ENCODE results near the gene ADGRA3. TPM values are rescaled to one million over a fixed set of nuclear protein-coding genes. Genes with fewer than 3 reads are reported as not detected.

The ADGRA3 gene
- total RNA-seq, 1 experiment from 2014 or later: 40.5 TPM

DNA sequence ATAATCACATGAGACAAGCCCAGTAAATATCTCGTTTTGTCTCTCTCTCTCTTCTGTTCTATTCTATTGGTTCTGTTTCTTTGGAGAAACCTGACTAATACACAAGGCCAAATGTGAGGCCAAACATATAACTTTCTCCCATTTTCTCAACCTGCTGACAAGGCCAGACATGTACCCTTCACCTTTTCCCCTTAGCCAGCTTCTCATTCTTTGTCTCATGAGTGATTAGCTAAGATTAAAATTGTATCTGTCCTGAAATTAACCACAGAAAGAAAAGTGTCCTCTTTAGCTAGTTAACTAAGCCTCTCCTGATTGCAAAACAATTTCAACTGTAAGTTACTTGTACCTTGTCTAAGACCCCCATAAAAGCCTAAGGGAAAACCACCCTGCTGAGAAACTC, 18.5 kb upstream of the ADGRA3 start (continued):
- TF ChIP-seq, protein P1, sequence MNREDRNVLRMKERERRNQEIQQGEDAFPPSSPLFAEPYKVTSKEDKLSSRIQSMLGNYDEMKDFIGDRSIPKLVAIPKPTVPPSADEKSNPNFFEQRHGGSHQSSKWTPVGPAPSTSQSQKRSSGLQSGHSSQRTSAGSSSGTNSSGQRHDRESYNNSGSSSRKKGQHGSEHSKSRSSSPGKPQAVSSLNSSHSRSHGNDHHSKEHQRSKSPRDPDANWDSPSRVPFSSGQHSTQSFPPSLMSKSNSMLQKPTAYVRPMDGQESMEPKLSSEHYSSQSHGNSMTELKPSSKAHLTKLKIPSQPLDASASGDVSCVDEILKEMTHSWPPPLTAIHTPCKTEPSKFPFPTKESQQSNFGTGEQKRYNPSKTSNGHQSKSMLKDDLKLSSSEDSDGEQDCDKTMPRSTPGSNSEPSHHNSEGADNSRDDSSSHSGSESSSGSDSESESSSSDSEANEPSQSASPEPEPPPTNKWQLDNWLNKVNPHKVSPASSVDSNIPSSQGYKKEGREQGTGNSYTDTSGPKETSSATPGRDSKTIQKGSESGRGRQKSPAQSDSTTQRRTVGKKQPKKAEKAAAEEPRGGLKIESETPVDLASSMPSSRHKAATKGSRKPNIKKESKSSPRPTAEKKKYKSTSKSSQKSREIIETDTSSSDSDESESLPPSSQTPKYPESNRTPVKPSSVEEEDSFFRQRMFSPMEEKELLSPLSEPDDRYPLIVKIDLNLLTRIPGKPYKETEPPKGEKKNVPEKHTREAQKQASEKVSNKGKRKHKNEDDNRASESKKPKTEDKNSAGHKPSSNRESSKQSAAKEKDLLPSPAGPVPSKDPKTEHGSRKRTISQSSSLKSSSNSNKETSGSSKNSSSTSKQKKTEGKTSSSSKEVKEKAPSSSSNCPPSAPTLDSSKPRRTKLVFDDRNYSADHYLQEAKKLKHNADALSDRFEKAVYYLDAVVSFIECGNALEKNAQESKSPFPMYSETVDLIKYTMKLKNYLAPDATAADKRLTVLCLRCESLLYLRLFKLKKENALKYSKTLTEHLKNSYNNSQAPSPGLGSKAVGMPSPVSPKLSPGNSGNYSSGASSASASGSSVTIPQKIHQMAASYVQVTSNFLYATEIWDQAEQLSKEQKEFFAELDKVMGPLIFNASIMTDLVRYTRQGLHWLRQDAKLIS (CRISPR knock-in tag; IDR thresholded peaks at IDR 0.05; ENCODE audit: borderline replicate concordance): no peak
- no peak for TF ChIP-seq ZNF138 (CRISPR knock-in tag; conservative IDR thresholded peaks at IDR 0.05)
- TF ChIP-seq CREM (CRISPR knock-in tag; IDR thresholded peaks at IDR 0.05): no peak

GRCh38 chr4:22532896-22533295, 17.0 kb upstream of the ADGRA3 start:
- no peak for TF ChIP-seq CREB1 (CRISPR knock-in tag; IDR thresholded peaks at IDR 0.05)
- TF ChIP-seq, protein P2, sequence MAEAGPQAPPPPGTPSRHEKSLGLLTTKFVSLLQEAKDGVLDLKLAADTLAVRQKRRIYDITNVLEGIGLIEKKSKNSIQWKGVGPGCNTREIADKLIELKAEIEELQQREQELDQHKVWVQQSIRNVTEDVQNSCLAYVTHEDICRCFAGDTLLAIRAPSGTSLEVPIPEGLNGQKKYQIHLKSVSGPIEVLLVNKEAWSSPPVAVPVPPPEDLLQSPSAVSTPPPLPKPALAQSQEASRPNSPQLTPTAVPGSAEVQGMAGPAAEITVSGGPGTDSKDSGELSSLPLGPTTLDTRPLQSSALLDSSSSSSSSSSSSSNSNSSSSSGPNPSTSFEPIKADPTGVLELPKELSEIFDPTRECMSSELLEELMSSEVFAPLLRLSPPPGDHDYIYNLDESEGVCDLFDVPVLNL (CRISPR knock-in tag; IDR thresholded peaks at IDR 0.05; ENCODE audit: borderline replicate concordance, low read depth): no peak
- no peak for TF ChIP-seq ZNF219 (CRISPR knock-in tag; IDR thresholded peaks at IDR 0.05; ENCODE audit: borderline replicate concordance)
- no peak for TF ChIP-seq E2F5 (CRISPR knock-in tag; IDR thresholded peaks at IDR 0.05)
- TF ChIP-seq TP53 (CRISPR knock-in tag; IDR thresholded peaks at IDR 0.05): no peak
- no peak for TF ChIP-seq ZNF671 (CRISPR knock-in tag; IDR thresholded peaks at IDR 0.05)
- no peak for TF ChIP-seq HMGA2 (CRISPR knock-in tag; IDR thresholded peaks at IDR 0.05)
- TF ChIP-seq CDX4 (CRISPR knock-in tag; IDR thresholded peaks at IDR 0.05; ENCODE audit: borderline replicate concordance): no peak
- no peak for TF ChIP-seq TCF7 (CRISPR knock-in tag; IDR thresholded peaks at IDR 0.05; ENCODE audit: low read depth)
- TF ChIP-seq NFYB (CRISPR knock-in tag; conservative IDR thresholded peaks at IDR 0.05; ENCODE audit: low read depth): no peak
- TF ChIP-seq, protein P3, sequence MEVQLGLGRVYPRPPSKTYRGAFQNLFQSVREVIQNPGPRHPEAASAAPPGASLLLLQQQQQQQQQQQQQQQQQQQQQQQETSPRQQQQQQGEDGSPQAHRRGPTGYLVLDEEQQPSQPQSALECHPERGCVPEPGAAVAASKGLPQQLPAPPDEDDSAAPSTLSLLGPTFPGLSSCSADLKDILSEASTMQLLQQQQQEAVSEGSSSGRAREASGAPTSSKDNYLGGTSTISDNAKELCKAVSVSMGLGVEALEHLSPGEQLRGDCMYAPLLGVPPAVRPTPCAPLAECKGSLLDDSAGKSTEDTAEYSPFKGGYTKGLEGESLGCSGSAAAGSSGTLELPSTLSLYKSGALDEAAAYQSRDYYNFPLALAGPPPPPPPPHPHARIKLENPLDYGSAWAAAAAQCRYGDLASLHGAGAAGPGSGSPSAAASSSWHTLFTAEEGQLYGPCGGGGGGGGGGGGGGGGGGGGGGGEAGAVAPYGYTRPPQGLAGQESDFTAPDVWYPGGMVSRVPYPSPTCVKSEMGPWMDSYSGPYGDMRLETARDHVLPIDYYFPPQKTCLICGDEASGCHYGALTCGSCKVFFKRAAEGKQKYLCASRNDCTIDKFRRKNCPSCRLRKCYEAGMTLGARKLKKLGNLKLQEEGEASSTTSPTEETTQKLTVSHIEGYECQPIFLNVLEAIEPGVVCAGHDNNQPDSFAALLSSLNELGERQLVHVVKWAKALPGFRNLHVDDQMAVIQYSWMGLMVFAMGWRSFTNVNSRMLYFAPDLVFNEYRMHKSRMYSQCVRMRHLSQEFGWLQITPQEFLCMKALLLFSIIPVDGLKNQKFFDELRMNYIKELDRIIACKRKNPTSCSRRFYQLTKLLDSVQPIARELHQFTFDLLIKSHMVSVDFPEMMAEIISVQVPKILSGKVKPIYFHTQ (CRISPR knock-in tag; IDR thresholded peaks at IDR 0.05): no peak
- no peak for TF ChIP-seq STAT6 (CRISPR knock-in tag; conservative IDR thresholded peaks at IDR 0.05; ENCODE audit: low read depth)
- TF ChIP-seq ETV6 (CRISPR knock-in tag; IDR thresholded peaks at IDR 0.05): no peak
- DNase-seq (ENCODE audit: low spot score) (no peak), ATAC-seq (no peak)
- POLR2A ChIA-PET: no interaction called here
- no peaks in the 10 kb centered on the region for H3K4me1 Mint-ChIP-seq
- CTCF ChIA-PET: no interaction called here
- H3K27me3 Mint-ChIP-seq (ENCODE audit: low read depth): no peaks in the 10 kb centered on the region; the same call in 1 of the 2 replicates
- H3K9me3 Mint-ChIP-seq: peaks cover 51% of the 10 kb centered on the region
- no peak overlapping the region for H3K4me3 Mint-ChIP-seq
- no peak overlapping the region for H3K27ac Mint-ChIP-seq
- peaks cover 35% of the 10 kb centered on the region for H3K36me3 Mint-ChIP-seq
